Activated CD4-positive, alpha-beta T cell treated with anti-CD3 and anti-CD28 coated beads, Interleukin-2, amount 10 ng/mL, durations not matched to agents 24 days and 14 days (primary cell): Measurements from ENCODE around the gene PUM1. TPM values are rescaled to one million over a fixed set of nuclear protein-coding genes. Genes with fewer than 3 reads are reported as not detected.
"Not testable (repeated sequence)": the region's sequence is repeated elsewhere in the genome, so short reads cannot be mapped to it uniquely, and the experiment has no call there.

Source experiments
- DNase-seq: peaks from one replicate; pipeline ENCODE4 v3.0.0; 2022
- H3K27ac Mint-ChIP-seq: one replicate; pipeline ENCODE4 v1.8.0; 2022; ENCODE audit warnings: mild to moderate bottlenecking, mixed read lengths
- H3K27me3 Mint-ChIP-seq: one replicate; pipeline ENCODE4 v1.8.0; 2022; ENCODE audit warnings: mixed read lengths
- H3K36me3 Mint-ChIP-seq: one replicate; pipeline ENCODE4 v1.8.0; 2022; ENCODE audit warnings: low read depth, mild to moderate bottlenecking, mixed read lengths
- H3K4me1 Mint-ChIP-seq: one replicate; pipeline ENCODE4 v1.8.0; 2021; ENCODE audit warnings: mixed read lengths
- H3K4me3 Mint-ChIP-seq: one replicate; pipeline ENCODE4 v1.8.0; 2022; ENCODE audit warnings: mild to moderate bottlenecking, moderate library complexity, mixed read lengths
- H3K9me3 Mint-ChIP-seq: one replicate; pipeline ENCODE4 v1.8.0; 2021; ENCODE audit warnings: mixed read lengths
- intact Hi-C: fragments of 100-400 bp; cut with micrococcal nuclease; formaldehyde crosslinking; loops from one replicate; pipeline ENCODE4 v1.15.1; 2023
- total RNA-seq: library from RNA; stranded (reverse); gene quantifications from 2 replicates; pipeline ENCODE4 v1.2.3, GENCODE V29; 2022

The PUM1 gene
- total RNA-seq, 1 donor from 2014 or later: 132 TPM

GRCh38 chr1:30947212-30947611 is 118.3 kb downstream of the PUM1 start:
- Mint-ChIP-seq H3K27ac (no peak overlapping the region), H3K4me1 (peaks cover 4% of the 10 kb centered on the region), H3K36me3 (peaks cover 68% of the 10 kb centered on the region), H3K9me3 (no peaks in the 10 kb centered on the region), H3K27me3 (no peaks in the 10 kb centered on the region), H3K4me3 (no peak overlapping the region)
- intact Hi-C loops: no loop called here
- DNase-seq: no peak

- Mint-ChIP-seq H3K4me1 (no peaks in the 10 kb centered on the region), H3K27me3 (no peaks in the 10 kb centered on the region), H3K4me3 (no peak overlapping the region), H3K9me3 (no peaks in the 10 kb centered on the region), H3K27ac (no peak overlapping the region), H3K36me3 (peaks cover 53% of the 10 kb centered on the region)
- intact Hi-C loops: no loop called here
- no peak for DNase-seq
Observed at GRCh38 chr1:30942326-30942963, 123.1 kb downstream of the PUM1 start.

DNA sequence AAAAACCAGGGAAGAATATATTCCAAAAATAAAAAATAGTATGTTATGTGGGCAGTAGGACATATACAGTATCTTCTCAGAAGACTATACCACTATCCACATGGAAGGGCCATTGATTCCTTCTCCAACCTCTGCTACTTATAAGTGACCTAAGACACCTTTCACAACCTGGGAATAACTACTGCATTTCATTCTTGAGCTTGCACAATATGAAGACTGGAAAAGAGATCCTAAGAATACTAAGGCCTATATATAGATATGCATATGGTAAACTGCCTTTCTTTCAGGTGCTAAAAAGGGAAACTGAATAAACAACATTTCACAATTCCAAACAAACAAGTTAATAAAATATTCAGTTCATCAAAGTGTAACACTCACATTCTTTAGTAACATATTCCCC is 125.0 kb downstream of the PUM1 start:
- H3K4me1 Mint-ChIP-seq: no peaks in the 10 kb centered on the region
- H3K36me3 Mint-ChIP-seq: peaks cover 58% of the 10 kb centered on the region
- no peak overlapping the region for H3K4me3 Mint-ChIP-seq
- intact Hi-C loops: no loop called here
- H3K27ac Mint-ChIP-seq: no peak overlapping the region
- H3K9me3 Mint-ChIP-seq: no peaks in the 10 kb centered on the region
- DNase-seq: no peak
- no peaks in the 10 kb centered on the region for H3K27me3 Mint-ChIP-seq

DNA sequence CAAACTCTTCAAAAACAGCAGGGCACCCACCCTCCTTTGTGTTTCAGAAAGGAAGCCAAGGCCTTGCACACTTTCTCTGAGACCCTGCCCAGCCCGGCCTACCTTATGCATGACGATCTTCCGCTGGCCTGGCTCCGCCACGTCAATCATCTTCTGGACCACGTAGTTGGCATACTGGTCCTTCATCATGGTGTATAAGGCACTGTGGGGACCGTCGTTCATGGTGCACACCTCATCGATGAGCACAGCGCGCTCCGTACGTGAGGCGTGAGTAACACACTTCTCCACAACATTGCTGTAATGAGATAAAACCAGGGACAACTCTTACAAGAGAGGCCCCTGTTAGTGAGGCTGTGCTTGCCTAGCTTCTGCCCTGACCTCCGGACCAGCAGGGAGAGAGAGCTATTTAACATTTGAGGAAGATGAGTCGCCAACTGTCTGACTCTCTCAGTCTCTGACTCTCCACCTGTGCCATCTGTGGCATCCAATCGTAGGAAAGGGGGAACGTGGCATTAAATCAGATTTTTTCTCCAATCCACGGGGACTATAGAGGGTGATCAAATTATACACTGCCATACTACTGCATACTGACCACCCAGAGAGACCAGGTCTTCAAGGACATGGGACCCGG is 128.9 kb downstream of the PUM1 start:
- Mint-ChIP-seq H3K4me3 (no peak overlapping the region), H3K9me3 (no peaks in the 10 kb centered on the region), H3K36me3 (peaks cover 61% of the 10 kb centered on the region), H3K27ac (no peak overlapping the region), H3K4me1 (no peaks in the 10 kb centered on the region), H3K27me3 (no peaks in the 10 kb centered on the region)
- intact Hi-C loops: no loop called here
- DNase-seq: no peak

DNA sequence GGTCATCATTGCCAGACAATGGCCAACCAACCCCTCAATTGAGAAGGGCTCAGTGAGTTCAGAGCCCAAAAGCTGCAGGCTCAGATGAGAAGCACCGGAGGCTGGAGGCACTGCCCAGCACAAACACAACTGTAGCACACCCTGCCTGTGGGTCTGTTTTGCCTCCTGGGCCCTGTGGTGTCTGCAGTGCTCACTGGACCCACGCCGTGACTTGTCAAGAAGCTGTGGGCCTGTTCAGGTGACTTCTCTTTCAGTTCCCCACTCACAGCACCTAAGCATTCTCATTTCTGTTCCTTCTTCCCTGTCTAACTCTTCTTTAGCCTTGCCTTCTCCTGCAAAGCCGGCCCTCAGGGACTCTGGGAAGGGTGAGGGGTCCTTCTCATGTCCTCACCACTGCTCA is 129.8 kb downstream of the PUM1 start:
- H3K4me3 Mint-ChIP-seq, intact Hi-C loops, H3K9me3 Mint-ChIP-seq, H3K27me3 Mint-ChIP-seq, H3K27ac Mint-ChIP-seq, H3K4me1 Mint-ChIP-seq, DNase-seq: not testable (repeated sequence)
- peaks cover 61% of the 10 kb centered on the region for H3K36me3 Mint-ChIP-seq

GRCh38 chr1:30934613-30935012 is 130.9 kb downstream of the PUM1 start:
- no peak overlapping the region for H3K4me3 Mint-ChIP-seq
- no peaks in the 10 kb centered on the region for H3K9me3 Mint-ChIP-seq
- intact Hi-C loops: no loop called here
- peaks cover 53% of the 10 kb centered on the region for H3K36me3 Mint-ChIP-seq
- no peaks in the 10 kb centered on the region for H3K4me1 Mint-ChIP-seq
- no peaks in the 10 kb centered on the region for H3K27me3 Mint-ChIP-seq
- no peak for DNase-seq
- H3K27ac Mint-ChIP-seq: peak overlapping the region; percentile 2

DNA sequence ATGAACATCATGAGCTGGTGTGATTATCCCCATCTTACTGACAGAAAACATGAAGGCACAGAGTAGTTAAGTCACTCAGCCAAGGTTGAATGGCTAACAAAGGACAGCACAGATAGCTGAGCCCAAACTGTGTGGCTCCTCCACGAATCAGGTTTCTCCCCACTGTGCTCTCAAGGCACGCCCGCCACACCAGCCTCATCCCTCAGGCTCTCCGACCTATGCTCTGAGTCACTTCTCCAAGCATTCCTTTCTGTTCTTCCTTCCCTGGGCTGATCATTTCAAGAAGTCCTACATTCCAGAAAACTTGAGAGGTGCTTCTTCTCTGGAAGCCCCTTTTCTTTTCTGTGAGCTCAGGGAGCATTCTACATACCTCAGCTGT is 131.7 kb downstream of the PUM1 start:
- Mint-ChIP-seq H3K4me1 (no peaks in the 10 kb centered on the region), H3K27ac (peak overlapping the region; percentile 46), H3K36me3 (peaks cover 47% of the 10 kb centered on the region), H3K27me3 (no peaks in the 10 kb centered on the region), H3K4me3 (no peak overlapping the region), H3K9me3 (no peaks in the 10 kb centered on the region)
- intact Hi-C loops: no loop called here
- no peak for DNase-seq

DNA sequence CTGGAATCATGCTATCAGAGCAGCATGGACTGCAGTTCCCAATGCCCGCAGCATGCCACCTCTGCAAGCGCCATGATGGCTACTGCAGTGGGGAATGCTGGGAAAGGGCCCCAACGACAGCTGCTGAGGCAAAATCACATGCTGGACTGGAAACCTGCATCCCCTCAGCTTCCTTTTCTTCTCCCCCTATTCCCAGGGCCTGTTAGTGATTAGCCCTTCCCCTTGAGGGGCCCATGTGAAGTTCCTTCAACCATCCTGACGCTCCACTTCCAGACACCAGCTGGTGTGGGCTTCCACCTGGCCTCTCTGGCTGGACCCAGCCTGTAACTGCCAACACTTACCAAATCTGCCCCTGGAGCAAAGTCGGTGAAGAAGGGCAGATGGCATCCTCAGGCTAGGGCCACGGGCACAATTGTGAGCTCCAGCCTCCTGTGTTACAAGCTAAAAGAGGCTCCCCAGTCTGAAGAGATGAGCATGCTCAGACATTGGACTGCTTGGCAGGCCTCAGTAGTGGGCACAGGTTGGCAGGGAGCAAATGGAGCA is 134.8 kb downstream of the PUM1 start:
- H3K27ac Mint-ChIP-seq: peak overlapping the region; percentile 45
- intact Hi-C loops: no loop called here
- DNase-seq: no peak

GRCh38 chr1:30929944-30930525 is 135.5 kb downstream of the PUM1 start:
- no peak overlapping the region for H3K4me3 Mint-ChIP-seq
- DNase-seq: no peak
- intact Hi-C loops: loop anchor here (1.0 to 5.0 kb wide), 3 partner anchors 129 to 211 kb away; no protein-coding TSS in a partner anchor
- no peaks in the 10 kb centered on the region for H3K9me3 Mint-ChIP-seq
- H3K27me3 Mint-ChIP-seq: no peaks in the 10 kb centered on the region
- peaks cover 29% of the 10 kb centered on the region for H3K36me3 Mint-ChIP-seq
- H3K4me1 Mint-ChIP-seq: no peaks in the 10 kb centered on the region
- no peak overlapping the region for H3K27ac Mint-ChIP-seq

More for the DNA sequence above, 134.8 kb downstream of the PUM1 start:
- Mint-ChIP-seq H3K36me3 (peaks cover 34% of the 10 kb centered on the region), H3K4me3 (no peak overlapping the region), H3K4me1 (no peaks in the 10 kb centered on the region), H3K27me3 (no peaks in the 10 kb centered on the region), H3K9me3 (no peaks in the 10 kb centered on the region)

DNA sequence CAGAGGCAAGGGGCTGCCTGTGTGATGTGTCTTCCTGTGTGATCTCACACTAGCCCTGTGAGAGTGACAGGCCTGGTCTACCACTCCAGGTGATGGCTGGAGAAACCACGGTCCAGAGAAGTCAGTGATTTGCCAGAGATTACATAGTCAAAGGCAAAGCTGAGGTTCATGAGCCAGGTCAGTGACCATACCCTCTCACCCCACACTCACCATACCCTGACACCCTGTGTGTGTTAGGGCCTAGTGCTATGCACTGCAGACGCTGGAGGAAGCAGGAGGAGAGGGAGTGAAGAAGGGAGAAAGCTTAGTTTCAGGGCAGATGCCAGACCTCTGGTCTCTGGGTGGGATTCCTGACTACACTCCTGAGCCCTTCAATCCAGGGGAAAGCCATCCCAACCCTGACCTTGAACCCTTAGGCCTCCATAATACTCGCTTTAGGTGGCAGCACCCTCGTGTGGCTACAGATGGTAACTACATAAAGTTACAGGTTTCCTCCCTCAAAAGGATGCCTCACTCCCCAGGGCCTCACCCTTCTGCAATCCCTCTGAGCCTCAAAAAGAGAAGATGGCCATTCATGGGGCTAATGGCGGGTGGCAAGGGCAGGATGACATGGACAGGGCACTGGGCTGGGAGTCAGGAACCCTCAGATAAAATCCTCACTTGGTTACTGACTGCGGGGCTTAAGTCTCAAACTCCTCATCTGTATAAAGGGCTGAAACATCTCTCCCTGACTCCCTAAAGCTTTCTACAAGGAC is 136.2 kb downstream of the PUM1 start:
- no peaks in the 10 kb centered on the region for H3K4me1 Mint-ChIP-seq
- H3K9me3 Mint-ChIP-seq: no peaks in the 10 kb centered on the region
- H3K27ac Mint-ChIP-seq: no peak overlapping the region
- H3K36me3 Mint-ChIP-seq: peaks cover 22% of the 10 kb centered on the region
- peak; percentile 87 for DNase-seq
- H3K27me3 Mint-ChIP-seq: peaks cover 2% of the 10 kb centered on the region
- intact Hi-C loops: loop anchor here (1.0 to 5.0 kb wide), 3 partner anchors 128 to 210 kb away; no protein-coding TSS in a partner anchor
- H3K4me3 Mint-ChIP-seq: no peak overlapping the region

DNA sequence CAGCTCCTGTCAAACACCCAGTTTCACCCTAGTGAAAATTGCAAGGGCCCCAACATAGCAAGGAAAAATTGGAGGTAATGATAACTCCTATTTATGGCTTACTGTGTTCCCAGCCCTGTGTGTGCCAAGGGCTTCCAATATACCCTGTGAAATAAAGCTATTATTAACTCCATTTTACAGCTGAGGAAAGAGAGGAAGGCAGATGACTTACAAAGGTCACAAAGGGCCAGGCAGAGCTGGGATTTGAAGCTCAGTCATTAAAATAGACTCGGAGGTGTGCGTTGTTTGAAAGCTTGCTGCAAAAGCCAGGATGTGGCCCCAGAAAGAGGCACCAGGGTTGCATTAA is 136.8 kb downstream of the PUM1 start:
- DNase-seq: no peak
- H3K4me1 Mint-ChIP-seq: no peaks in the 10 kb centered on the region
- intact Hi-C loops: loop anchor here (1.0 to 5.0 kb wide), 3 partner anchors 127 to 209 kb away; no protein-coding TSS in a partner anchor
- no peak overlapping the region for H3K27ac Mint-ChIP-seq
- no peaks in the 10 kb centered on the region for H3K9me3 Mint-ChIP-seq
- H3K36me3 Mint-ChIP-seq: peaks cover 17% of the 10 kb centered on the region
- H3K27me3 Mint-ChIP-seq: peaks cover 2% of the 10 kb centered on the region
- H3K4me3 Mint-ChIP-seq: no peak overlapping the region

DNA sequence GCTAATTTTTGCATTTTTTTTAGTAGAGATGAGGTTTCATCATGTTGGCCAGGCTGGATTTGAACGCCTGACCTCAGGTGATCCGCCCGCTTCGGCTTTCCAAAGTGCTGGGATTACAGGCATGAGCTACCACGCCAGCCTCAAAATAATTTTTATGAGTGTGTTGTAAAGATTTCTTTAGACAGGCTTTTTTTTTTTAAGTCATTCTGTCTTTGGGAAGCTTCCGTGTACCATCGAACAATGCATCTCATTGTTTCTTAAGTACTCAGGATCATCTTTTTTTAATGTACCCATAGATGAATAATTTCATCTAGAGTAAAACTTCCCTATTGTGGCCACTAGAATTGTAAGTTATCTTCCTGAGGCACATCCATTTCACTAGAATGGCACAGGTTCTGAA is 137.3 kb downstream of the PUM1 start:
- Mint-ChIP-seq H3K9me3 (no peaks in the 10 kb centered on the region), H3K4me3 (no peak overlapping the region), H3K4me1 (no peaks in the 10 kb centered on the region), H3K36me3 (peaks cover 11% of the 10 kb centered on the region), H3K27me3 (peaks cover 4% of the 10 kb centered on the region), H3K27ac (no peak overlapping the region)
- intact Hi-C loops: loop anchor here (5.0 kb wide), 1 partner anchor 146 kb away; no protein-coding TSS in a partner anchor
- DNase-seq: no peak

DNA sequence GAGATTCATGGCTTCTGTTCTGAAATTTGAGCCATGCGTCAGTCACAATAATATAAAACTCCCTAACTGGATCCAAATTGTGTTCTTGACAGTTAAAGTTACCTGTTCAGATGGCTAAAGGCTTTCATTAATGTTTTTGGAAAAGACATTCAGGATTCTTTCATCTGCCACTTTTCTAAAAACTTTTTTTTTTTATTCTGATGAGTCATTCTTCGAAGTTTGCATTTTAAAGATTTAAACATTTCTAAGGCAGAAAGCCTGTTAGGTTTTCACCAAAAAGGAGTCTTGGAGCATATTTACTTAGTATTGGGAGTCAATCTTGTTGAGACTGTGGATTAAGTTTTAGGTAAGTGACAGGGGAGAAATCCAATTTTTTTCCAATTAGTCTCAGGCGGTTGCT is 138.1 kb downstream of the PUM1 start:
- no peaks in the 10 kb centered on the region for H3K4me1 Mint-ChIP-seq
- peaks cover 5% of the 10 kb centered on the region for H3K36me3 Mint-ChIP-seq
- no peak for DNase-seq
- no peak overlapping the region for H3K27ac Mint-ChIP-seq
- H3K27me3 Mint-ChIP-seq: peaks cover 12% of the 10 kb centered on the region
- H3K4me3 Mint-ChIP-seq: no peak overlapping the region
- H3K9me3 Mint-ChIP-seq: no peaks in the 10 kb centered on the region
- intact Hi-C loops: loop anchor here (5.0 kb wide), 1 partner anchor 145 kb away; no protein-coding TSS in a partner anchor

GRCh38 chr1:30923597-30923996 is 141.9 kb downstream of the PUM1 start:
- intact Hi-C loops: no loop called here

More at GRCh38 chr1:30923597-30923996, 141.9 kb downstream of the PUM1 start:
- no peak overlapping the region for H3K27ac Mint-ChIP-seq
- peaks cover 21% of the 10 kb centered on the region for H3K27me3 Mint-ChIP-seq
- no peak for DNase-seq
- H3K4me3 Mint-ChIP-seq: no peak overlapping the region
- H3K36me3 Mint-ChIP-seq: no peaks in the 10 kb centered on the region
- no peaks in the 10 kb centered on the region for H3K9me3 Mint-ChIP-seq
- peaks cover 3% of the 10 kb centered on the region for H3K4me1 Mint-ChIP-seq
